PC-3 (cell line): ENCODE results near the gene KCNH3. TPM values are rescaled to one million over a fixed set of nuclear protein-coding genes. Genes with fewer than 3 reads are reported as not detected.
A peak's percentile ranks its signal among the peaks of the same experiment; 100 is the strongest.

Experiments used
- ATAC-seq: fragments of 200-7000 bp; cut with Tn5 transposase; 2 replicates; pipeline ENCODE4 v1.9.1; 2020; ENCODE audit warnings: mild to moderate bottlenecking, moderate library complexity
- Bru-seq: library from RNA; stranded (reverse); fragments of 400-500 nt; gene quantifications from one replicate; lab custom pipeline; 2021; lab: Mats Ljungman, UMichigan
- BruChase-seq, 2 experiments: library from RNA; stranded (reverse); fragments of 400-500 nt; gene quantifications; one replicate each; lab custom pipeline; 2021; lab: Mats Ljungman, UMichigan
- BruUV-seq: library from RNA; stranded (reverse); fragments of 400-500 nt; replicated peaks from 2 replicates; lab custom pipeline; 2021; lab: Mats Ljungman, UMichigan
- CTCF ChIA-PET: fragments of 300-600 bp; sonication (Branson Sonifier 250); formaldehyde crosslinking; loops from one replicate; lab custom pipeline; 2022; ENCODE audit warnings: antibody characterized with exemption; lab: Charles Lee
- POLR2A ChIA-PET: fragments of 300-600 bp; sonication (Branson Sonifier 250); formaldehyde crosslinking; loops from one replicate; lab custom pipeline; 2022; ENCODE audit warnings: antibody characterized with exemption; ENCODE audit not compliant: unreplicated experiment; lab: Charles Lee
- DNase-seq: peaks from one replicate; pipeline ENCODE4 v3.0.0-alpha.2; 2015
- H2AFZ ChIP-seq: fragments of 300-600 bp; sonication (generic); 2 replicates; pipeline ENCODE4 v1.6.0; 2016; ENCODE audit warnings: antibody characterized with exemption, low read length
- H3F3A ChIP-seq: fragments of 300-600 bp; sonication (generic); one replicate; pipeline ENCODE4 v1.6.0; 2017; ENCODE audit warnings: antibody characterized with exemption, low read length, control low read depth, mild to moderate bottlenecking; ENCODE audit not compliant: unreplicated experiment
- H3K27ac ChIP-seq: fragments of 300-600 bp; sonication (generic); 2 replicates; pipeline ENCODE4 v1.5.1; 2016; ENCODE audit warnings: mild to moderate bottlenecking, low read length
- H3K27me3 ChIP-seq: fragments of 300-600 bp; sonication (generic); 2 replicates; pipeline ENCODE4 v1.6.1; 2016; ENCODE audit warnings: low read length, mixed read lengths
- H3K36me3 ChIP-seq: fragments of 300-600 bp; sonication (generic); 2 replicates; pipeline ENCODE4 v1.6.1; 2016; ENCODE audit warnings: low read depth, mixed run types, low read length, mixed read lengths
- H3K4me1 ChIP-seq: fragments of 300-600 bp; sonication (generic); 2 replicates; pipeline ENCODE4 v1.5.1; 2016; ENCODE audit warnings: low read length; ENCODE audit not compliant: insufficient read depth
- H3K4me2 ChIP-seq: fragments of 300-600 bp; sonication (generic); 2 replicates; pipeline ENCODE4 v1.6.0; 2016; ENCODE audit warnings: low read length
- H3K4me3 ChIP-seq: fragments of 300-600 bp; sonication (generic); 2 replicates; pipeline ENCODE4 v1.5.1; 2016; ENCODE audit warnings: mild to moderate bottlenecking, low read length, mixed read lengths
- H3K79me2 ChIP-seq: fragments of 300-600 bp; sonication (generic); 2 replicates; pipeline ENCODE4 v1.6.1; 2017; ENCODE audit warnings: low read length, mixed read lengths
- H3K9ac ChIP-seq: fragments of 300-600 bp; sonication (generic); 2 replicates; pipeline ENCODE4 v1.6.0; 2016; ENCODE audit warnings: mild to moderate bottlenecking, low read length
- H3K9me2 ChIP-seq: fragments of 300-600 bp; sonication (generic); replicated peaks from 2 replicates; pipeline ENCODE4 v1.6.1; 2016; ENCODE audit warnings: mixed run types, low read length, mixed read lengths
- H3K9me3 ChIP-seq: fragments of 300-600 bp; sonication (generic); 2 replicates; pipeline ENCODE4 v1.6.1; 2016; ENCODE audit warnings: low read length, mixed read lengths
- H4K20me1 ChIP-seq: fragments of 300-600 bp; sonication (generic); 2 replicates; pipeline ENCODE4 v1.6.1; 2016; ENCODE audit warnings: low read length, mixed read lengths
- EZH2 ChIP-seq: fragments of 300-600 bp; sonication (generic); IDR thresholded peaks from one replicate; pipeline ENCODE4 v1.6.1; 2017; ENCODE audit warnings: antibody characterized with exemption, mild to moderate bottlenecking, low read length; ENCODE audit not compliant: unreplicated experiment
- EZH2phosphoT487 ChIP-seq: fragments of 300-600 bp; sonication (generic); IDR thresholded peaks from 2 replicates; pipeline ENCODE4 v1.6.1; 2018; ENCODE audit warnings: mild to moderate bottlenecking, antibody characterized with exemption, low read length, borderline replicate concordance
- intact Hi-C: fragments of 100-400 bp; cut with micrococcal nuclease; formaldehyde crosslinking; loops from 2 replicates; pipeline ENCODE4 v1.9.0; 2023
- long read RNA-seq: library from polyadenylated mRNA; unstranded; transcript quantifications from one replicate; pipeline ENCODE4 v2.0.0, GENCODE V29; 2021; ENCODE audit not compliant: unreplicated experiment
- total RNA-seq: library from RNA; depleted of rRNA; stranded (reverse); fragments of >200 nt; gene quantifications from 2 replicates; pipeline ENCODE4 v1.2.3, GENCODE V29; 2014; rRNA removed
- TF ChIP-seq, protein P1 (sequence below): fragments of 300-600 bp; sonication (generic); conservative IDR thresholded peaks from 2 replicates; pipeline ENCODE4 v1.5.1; 2017; ENCODE audit warnings: antibody characterized with exemption, low read depth, mild to moderate bottlenecking, low read length

KCNH3 gene, protein sequence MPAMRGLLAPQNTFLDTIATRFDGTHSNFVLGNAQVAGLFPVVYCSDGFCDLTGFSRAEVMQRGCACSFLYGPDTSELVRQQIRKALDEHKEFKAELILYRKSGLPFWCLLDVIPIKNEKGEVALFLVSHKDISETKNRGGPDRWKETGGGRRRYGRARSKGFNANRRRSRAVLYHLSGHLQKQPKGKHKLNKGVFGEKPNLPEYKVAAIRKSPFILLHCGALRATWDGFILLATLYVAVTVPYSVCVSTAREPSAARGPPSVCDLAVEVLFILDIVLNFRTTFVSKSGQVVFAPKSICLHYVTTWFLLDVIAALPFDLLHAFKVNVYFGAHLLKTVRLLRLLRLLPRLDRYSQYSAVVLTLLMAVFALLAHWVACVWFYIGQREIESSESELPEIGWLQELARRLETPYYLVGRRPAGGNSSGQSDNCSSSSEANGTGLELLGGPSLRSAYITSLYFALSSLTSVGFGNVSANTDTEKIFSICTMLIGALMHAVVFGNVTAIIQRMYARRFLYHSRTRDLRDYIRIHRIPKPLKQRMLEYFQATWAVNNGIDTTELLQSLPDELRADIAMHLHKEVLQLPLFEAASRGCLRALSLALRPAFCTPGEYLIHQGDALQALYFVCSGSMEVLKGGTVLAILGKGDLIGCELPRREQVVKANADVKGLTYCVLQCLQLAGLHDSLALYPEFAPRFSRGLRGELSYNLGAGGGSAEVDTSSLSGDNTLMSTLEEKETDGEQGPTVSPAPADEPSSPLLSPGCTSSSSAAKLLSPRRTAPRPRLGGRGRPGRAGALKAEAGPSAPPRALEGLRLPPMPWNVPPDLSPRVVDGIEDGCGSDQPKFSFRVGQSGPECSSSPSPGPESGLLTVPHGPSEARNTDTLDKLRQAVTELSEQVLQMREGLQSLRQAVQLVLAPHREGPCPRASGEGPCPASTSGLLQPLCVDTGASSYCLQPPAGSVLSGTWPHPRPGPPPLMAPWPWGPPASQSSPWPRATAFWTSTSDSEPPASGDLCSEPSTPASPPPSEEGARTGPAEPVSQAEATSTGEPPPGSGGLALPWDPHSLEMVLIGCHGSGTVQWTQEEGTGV
- total RNA-seq (0.07 and 0.12 TPM in 2 replicates), Bru-seq, nascent RNA (percentile 22 among the genes with signal in this experiment), BruChase-seq, experiment 1, labeled RNA remaining after a 6-hour chase (percentile 34 among the genes with signal in this experiment), BruChase-seq, experiment 2, labeled RNA remaining after a 2-hour chase (percentile 30 among the genes with signal in this experiment)
- long read RNA-seq, partial matches to known transcripts, result 0 of 7 reads
- long read RNA-seq, other reads (novel, unspliced or antisense), result 7 of 7 reads

DNA sequence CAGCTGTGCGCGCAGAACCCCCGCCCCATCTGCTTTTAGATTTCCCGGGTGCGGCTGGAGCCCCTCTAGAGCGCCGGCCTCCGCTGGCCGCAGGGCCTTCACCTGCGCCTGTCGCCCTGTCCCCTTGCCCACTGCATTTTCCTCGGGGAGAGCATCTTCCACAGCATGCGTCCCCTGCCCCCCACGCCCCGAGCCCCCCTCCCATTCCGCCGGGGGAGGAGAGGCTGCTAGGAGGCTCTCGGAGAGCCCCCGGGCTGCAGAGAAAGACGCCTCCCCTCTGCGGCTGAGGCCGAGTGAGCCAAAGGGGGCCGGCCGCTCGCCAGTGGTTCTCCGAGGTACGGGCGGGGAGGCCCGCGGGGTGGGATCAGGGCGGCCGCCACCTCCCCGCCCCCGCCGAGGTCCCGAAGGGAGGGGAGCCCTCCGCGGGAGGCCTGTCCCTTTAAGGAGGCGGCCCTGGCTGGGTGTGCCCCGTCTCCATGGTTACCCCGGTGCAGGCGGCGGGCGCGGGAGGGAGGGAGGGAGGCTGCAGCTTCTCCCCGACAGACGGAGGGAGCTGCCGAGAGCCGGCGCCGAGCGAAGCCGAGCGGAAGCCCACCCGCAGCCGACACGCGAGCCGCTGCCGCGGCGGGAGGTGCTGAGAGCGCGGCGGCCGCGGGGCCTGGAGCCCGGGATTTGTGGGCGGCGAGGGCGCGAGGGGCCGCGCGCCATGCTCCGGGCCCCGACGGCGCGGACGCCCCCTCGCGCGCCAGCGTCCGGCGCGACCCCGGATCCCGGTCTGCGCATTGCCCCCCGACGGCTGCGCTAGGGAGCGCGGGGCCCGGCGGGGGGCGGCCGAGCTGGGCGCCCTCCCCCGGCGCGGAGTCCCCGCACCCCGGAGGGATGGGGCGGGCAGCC is at the start of gene KCNH3:
Gene KCNH3, plus strand, starts transcription at position 521 of the 894 bp plus-strand sequence. CDS start 387 bp downstream, outside the sequence.
- H3K27ac ChIP-seq, result no peak within 1 kb of the TSS
- POLR2A ChIA-PET, result interaction anchor here (0.5 to 0.6 kb wide), 2 partner anchors 9 to 272 kb away, joined by 5 to 8 read pairs; no protein-coding TSS in a partner anchor
- peak within 1 kb of the TSS; percentile 67 for H2AFZ ChIP-seq

DNA sequence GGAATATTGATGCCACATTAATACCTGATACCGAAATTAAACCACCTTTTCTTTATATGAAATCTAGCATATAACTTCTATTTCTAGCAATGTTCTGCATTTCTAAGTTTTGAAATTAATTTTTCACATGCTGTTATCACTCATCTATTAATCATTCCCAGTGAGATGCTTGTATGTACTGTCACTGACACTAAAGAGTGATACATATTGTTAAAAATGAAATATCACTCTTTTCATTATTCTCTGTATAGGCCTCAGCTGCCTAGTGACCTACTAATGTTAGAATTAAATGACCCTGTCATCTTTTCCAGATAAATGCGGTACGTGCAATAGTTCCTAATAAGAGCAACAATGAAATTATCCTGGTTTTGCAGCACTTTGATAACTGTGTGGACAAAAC is 49.7 kb upstream of the KCNH3 start:
- TF ChIP-seq EZH2 (no peak), EZH2phosphoT487 (no peak)
- TF ChIP-seq, protein P1, sequence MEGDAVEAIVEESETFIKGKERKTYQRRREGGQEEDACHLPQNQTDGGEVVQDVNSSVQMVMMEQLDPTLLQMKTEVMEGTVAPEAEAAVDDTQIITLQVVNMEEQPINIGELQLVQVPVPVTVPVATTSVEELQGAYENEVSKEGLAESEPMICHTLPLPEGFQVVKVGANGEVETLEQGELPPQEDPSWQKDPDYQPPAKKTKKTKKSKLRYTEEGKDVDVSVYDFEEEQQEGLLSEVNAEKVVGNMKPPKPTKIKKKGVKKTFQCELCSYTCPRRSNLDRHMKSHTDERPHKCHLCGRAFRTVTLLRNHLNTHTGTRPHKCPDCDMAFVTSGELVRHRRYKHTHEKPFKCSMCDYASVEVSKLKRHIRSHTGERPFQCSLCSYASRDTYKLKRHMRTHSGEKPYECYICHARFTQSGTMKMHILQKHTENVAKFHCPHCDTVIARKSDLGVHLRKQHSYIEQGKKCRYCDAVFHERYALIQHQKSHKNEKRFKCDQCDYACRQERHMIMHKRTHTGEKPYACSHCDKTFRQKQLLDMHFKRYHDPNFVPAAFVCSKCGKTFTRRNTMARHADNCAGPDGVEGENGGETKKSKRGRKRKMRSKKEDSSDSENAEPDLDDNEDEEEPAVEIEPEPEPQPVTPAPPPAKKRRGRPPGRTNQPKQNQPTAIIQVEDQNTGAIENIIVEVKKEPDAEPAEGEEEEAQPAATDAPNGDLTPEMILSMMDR, result no peak
- peak; percentile 12; the same call in 1 of the 2 replicates for ATAC-seq
- Histone ChIP-seq H4K20me1 (no peaks in the 10 kb centered on the region), H3K4me1 (peaks cover 23% of the 10 kb centered on the region), H3K36me3 (no peaks in the 10 kb centered on the region; the same call in 1 of the 2 replicates), H3K9me3 (no peaks in the 10 kb centered on the region), H3K27me3 (no peaks in the 10 kb centered on the region), H3K9me2 (no peaks in the 10 kb centered on the region), H3K4me3 (no peak overlapping the region), H2AFZ (no peak overlapping the region), H3F3A (no peaks in the 10 kb centered on the region), H3K4me2 (peak overlapping the region; percentile 2; the same call in 1 of the 2 replicates), H3K9ac (no peak overlapping the region), H3K79me2 (0 out of 2 replicates have a peak, but pooled peaks cover 4% of the 10 kb centered on the region), H3K27ac (peak overlapping the region; percentile 51)
- no TSS peak for BruUV-seq
- DNase-seq, result no peak
- intact Hi-C loops, result loop anchor here (2.0 kb wide), 1 partner anchor 26 kb away; no protein-coding TSS in a partner anchor
- ChIA-PET CTCF (no interaction called here), POLR2A (no interaction called here)

More for the DNA sequence above, at the start of gene KCNH3:
- H3F3A ChIP-seq, result peaks cover 4% of the 10 kb centered on the region
- peak within 1 kb of the TSS; percentile 84 for H3K4me2 ChIP-seq
- CTCF ChIA-PET, result interaction anchor here (0.6 kb wide), 2 partner anchors 192 to 241 kb away, joined by 3 to 4 read pairs; no protein-coding TSS in a partner anchor
- H3K36me3 ChIP-seq, result no peaks in the 10 kb centered on the region
- H4K20me1 ChIP-seq, result no peaks in the 10 kb centered on the region
- ATAC-seq (peak; percentile 70), DNase-seq (peak; percentile 69)
- intact Hi-C loops, result no loop called here
- H3K4me1 ChIP-seq, result peaks cover 30% of the 10 kb centered on the region
- no peaks in the 10 kb centered on the region for H3K79me2 ChIP-seq
- H3K9ac ChIP-seq, result no peak within 1 kb of the TSS
- H3K9me2 ChIP-seq, result no peaks in the 10 kb centered on the region
- no TSS peak for BruUV-seq
- H3K27me3 ChIP-seq, result peaks cover 11% of the 10 kb centered on the region; the same call in 1 of the 2 replicates
- no peak for TF ChIP-seq EZH2phosphoT487
- no peak for TF ChIP-seq EZH2
- TF ChIP-seq, protein P1, result no peak
- H3K4me3 ChIP-seq, result peak within 1 kb of the TSS; percentile 63
- H3K9me3 ChIP-seq, result no peaks in the 10 kb centered on the region
